HepG2 (cell line): ENCODE measurements around the gene DPM2. TPM values are rescaled to one million over a fixed set of nuclear protein-coding genes. Genes with fewer than 3 reads are reported as not detected.

ENCODE experiments used
- ATAC-seq: fragments of 200-7000 bp; cut with Tn5 transposase; 3 replicates; pipeline ENCODE4 v1.9.1; 2020; ENCODE audit warnings: mild to moderate bottlenecking, moderate library complexity
- BruUV-seq: library from RNA; stranded (reverse); fragments of 400-500 nt; replicated peaks from 2 replicates; lab custom pipeline; 2021; lab: Mats Ljungman, UMichigan
- CTCF ChIA-PET: fragments of 300-600 bp; formaldehyde crosslinking; extraction: SDS; loops from one replicate; lab custom pipeline; 2021; ENCODE audit warnings: low total read pairs, inconsistent platforms, low intra/inter-chr PET ratio; lab: Yijun Ruan, JAX
- POLR2A ChIA-PET: fragments of 350-600 bp; sonication (Branson Sonifier 250); formaldehyde crosslinking; loops from one replicate; lab custom pipeline; 2020; ENCODE audit warnings: antibody characterized with exemption, inconsistent platforms; lab: Yijun Ruan, JAX
- DNase-seq: peaks from one replicate; pipeline ENCODE4 v3.0.0-alpha.2; 2015; ENCODE audit warnings: low spot score
- FAIRE-seq: peaks from 3 replicates; lab custom pipeline; 2011; peaks lifted over from hg19 to GRCh38; lab: Jason Lieb, UNC
- H2AFZ ChIP-seq: one replicate; pipeline ENCODE4 v1.6.1; 2011; ENCODE audit warnings: low read length, inconsistent platforms
- H3K27ac ChIP-seq: fragments of 300-600 bp; 3 replicates; pipeline ENCODE4 v1.8.0; 2011; ENCODE audit warnings: mixed run types, mild to moderate bottlenecking, mixed read lengths, low read length, inconsistent platforms; ENCODE audit not compliant: insufficient read depth; ENCODE audit errors: extremely low read length
- H3K27me3 ChIP-seq, 2 experiments: fragments of 200-600 bp in 1 of 2; 2 replicates in 1 of 2; 3 replicates in 1 of 2; pipeline versions ENCODE4 v1.6.0 to v1.8.0; 2011; ENCODE audit warnings: low read length in 2 of 2, mild to moderate bottlenecking in 2 of 2, moderate library complexity in 2 of 2, inconsistent platforms in 1 of 2; ENCODE audit not compliant: insufficient read depth in 2 of 2, control insufficient read depth in 1 of 2
- H3K36me3 ChIP-seq, 2 experiments: fragments of 200-600 bp in 1 of 2; replicated peaks in 1 of 2; 2 replicates in 1 of 2; 3 replicates in 1 of 2; pipeline versions ENCODE4 v1.5.1 to v1.8.0; 2011; ENCODE audit warnings: low read length in 2 of 2, inconsistent platforms in 1 of 2; ENCODE audit not compliant: insufficient read depth in 2 of 2, control insufficient read depth in 1 of 2
- H3K4me1 ChIP-seq: 2 replicates; pipeline ENCODE4 v1.5.1; 2012; ENCODE audit warnings: low read length, inconsistent platforms; ENCODE audit not compliant: insufficient read depth
- H3K4me2 ChIP-seq: 2 replicates; pipeline ENCODE4 v1.6.0; 2011; ENCODE audit warnings: low read depth, low read length, inconsistent platforms
- H3K4me3 ChIP-seq, 3 experiments: fragments of 200-600 bp in 1 of 3; sonication (generic), shearing (Covaris generic) in 1 of 3; replicated peaks in 1 of 3; 2 replicates each; pipeline ENCODE4 v1.5.1; 2011 to 2016; ENCODE audit warnings: low read length in 3 of 3, inconsistent platforms in 2 of 3, low read depth in 2 of 3, mild to moderate bottlenecking in 2 of 3, control low read depth in 1 of 3, mixed read lengths in 1 of 3; ENCODE audit not compliant: insufficient read depth in 1 of 3
- H3K79me2 ChIP-seq: one replicate; pipeline ENCODE4 v1.6.1; 2011; ENCODE audit warnings: low read length, inconsistent platforms; ENCODE audit not compliant: insufficient read depth
- H3K9ac ChIP-seq: 2 replicates; pipeline ENCODE4 v1.6.0; 2011; ENCODE audit warnings: mild to moderate bottlenecking, low read depth, low read length, inconsistent platforms; ENCODE audit not compliant: insufficient read depth
- H3K9me3 ChIP-seq: 2 replicates; pipeline ENCODE4 v1.5.1; 2012; ENCODE audit warnings: mild to moderate bottlenecking, low read length
- H4K20me1 ChIP-seq: 2 replicates; pipeline ENCODE4 v1.6.0; 2011; ENCODE audit warnings: inconsistent platforms, mild to moderate bottlenecking, low read length, moderate library complexity; ENCODE audit not compliant: insufficient read depth
- AGO2 ChIP-seq: fragments of 200-400 bp; formaldehyde crosslinking; optimal IDR thresholded peaks from 2 replicates; pipeline ENCODE3; 2017; ENCODE audit warnings: mild to moderate bottlenecking, low read depth, low read length, moderate library complexity
- PRPF4 ChIP-seq: fragments of 200-400 bp; formaldehyde crosslinking; IDR thresholded peaks from 2 replicates; pipeline ENCODE4 v1.6.1; 2016; ENCODE audit warnings: low read length, low read depth; ENCODE audit not compliant: poor library complexity, severe bottlenecking
- RBFOX2 ChIP-seq: fragments of 200-400 bp; formaldehyde crosslinking; IDR thresholded peaks from 2 replicates; pipeline ENCODE4 v1.6.1; 2017; ENCODE audit warnings: low read depth, mild to moderate bottlenecking, low read length
- SSRP1 ChIP-seq: IDR thresholded peaks from 2 replicates; pipeline ENCODE4 v1.6.1; 2016; ENCODE audit warnings: control low read depth
- ZBTB38 ChIP-seq: sonication (generic); formaldehyde crosslinking; IDR thresholded peaks from 2 replicates; pipeline ENCODE4 v1.5.1; 2020; ENCODE audit warnings: mild to moderate bottlenecking, missing genetic modification reagents
- ZNF710 ChIP-seq: sonication (generic); formaldehyde crosslinking; IDR thresholded peaks from 2 replicates; pipeline ENCODE4 v1.5.0; 2020; ENCODE audit warnings: mild to moderate bottlenecking, missing genetic modification reagents, borderline replicate concordance
- ZSCAN9 ChIP-seq: IDR thresholded peaks from 2 replicates; pipeline ENCODE4 v1.6.1; 2016; ENCODE audit warnings: borderline replicate concordance
- WGBS: methylation state at CpG from one replicate; pipeline ENCODE4 v1.1.6; 2017; ENCODE audit warnings: low lambda C conversion rate; 5-methylcytosine and 5-hydroxymethylcytosine counted together
- in situ Hi-C: cut with HindIII; loops from 2 replicates; pipeline ENCODE4 v1.10.0; 2017; ENCODE audit warnings: low pct_unique_long_range_greater_than_20kb; ENCODE audit not compliant: extremely low pct_ligation_motif_present
- intact Hi-C: fragments of 100-400 bp; cut with micrococcal nuclease; formaldehyde crosslinking; loops from one replicate; pipeline ENCODE4 v1.10.0; 2022; ENCODE audit not compliant: unreplicated experiment
- polyA plus RNA-seq, 8 experiments: library from polyadenylated mRNA; depleted of rRNA in 3 of 8; stranded (reverse) in 7 of 8; unstranded in 1 of 8; fragments of >200 nt; fragmentation: Illumina TruSeq in 4 of 8; extraction: Trizol in 4 of 8; gene quantifications; 2 replicates each; pipeline versions ENCODE4 v1.2.1 to v1.2.3, GENCODE V29; 2011 to 2016; ENCODE audit warnings: low read depth in 4 of 8, missing spikeins in 1 of 8, mixed read lengths in 1 of 8; ENCODE audit not compliant: insufficient read depth in 1 of 8
- total RNA-seq, 5 experiments: library from RNA; depleted of rRNA; stranded (reverse); fragments of >200 nt; fragmentation: Illumina TruSeq; extraction: Trizol; gene quantifications; 2 replicates each; pipeline ENCODE4 v1.2.3, GENCODE V29; 2016; ENCODE audit warnings: low read depth in 1 of 5
- TF ChIP-seq, protein P1 (sequence below): sonication (generic); formaldehyde crosslinking; IDR thresholded peaks from 2 replicates; pipeline ENCODE4 v1.4.0; 2020; ENCODE audit warnings: missing genetic modification reagents

Gene DPM2
- total and polyA plus RNA-seq, 2 of the 13 experiments (the other 11 are each of a cell fraction or from before 2014, with no cell fraction given): 24.8 to 35.3 TPM

DNA sequence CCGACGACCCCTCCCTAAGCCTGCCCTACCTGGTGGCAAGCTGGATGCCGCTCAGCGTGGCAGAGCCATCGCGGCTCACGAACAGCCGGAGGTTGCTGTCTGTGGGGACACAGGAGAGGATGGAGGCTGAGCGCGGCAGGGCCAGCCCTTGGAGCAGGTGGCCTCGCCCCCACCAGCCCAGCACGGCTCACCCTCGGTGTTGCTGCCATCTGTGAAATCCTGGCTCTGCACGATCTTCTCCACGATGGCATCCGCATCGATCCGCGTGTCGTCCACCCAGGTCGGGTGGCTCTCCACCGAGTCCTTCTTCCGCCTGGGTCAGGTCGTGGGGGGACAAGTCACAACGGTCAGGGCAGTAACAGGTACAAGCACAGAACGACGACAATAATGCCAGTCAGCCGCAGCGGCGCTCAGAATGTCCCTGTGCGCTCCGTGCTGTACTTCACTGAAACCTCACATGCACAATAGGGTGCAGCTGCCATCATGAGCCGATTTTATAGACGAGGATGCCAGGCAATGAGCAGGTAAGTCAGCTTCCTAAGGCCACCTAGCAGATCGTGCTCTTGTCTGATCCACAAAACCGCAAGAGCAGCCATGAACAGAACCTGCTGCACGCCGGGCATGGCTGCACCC, 7.0 kb upstream of the DPM2 start:
- ChIA-PET POLR2A (no interaction called here), CTCF (interaction anchor here (1.7 to 2.9 kb wide), 2 partner anchors 11 to 91 kb away, joined by 7 to 28 read pairs; no protein-coding TSS in a partner anchor)
- WGBS: 95% methylated on average over 17 of the region's 38 CpGs
- H3K36me3 ChIP-seq: peaks cover 21 to 58% of the 10 kb centered on the region in 2 experiments; a peak in 4 of 5 replicates
- TF ChIP-seq ZBTB38 (CRISPR knock-in tag) (peak; percentile 69), PRPF4 (peak; percentile 81), RBFOX2 (peak; percentile 62; the same call in 1 of the 2 replicates), ZSCAN9 (CRISPR knock-in tag) (no peak), AGO2 (peak; percentile 46)
- ATAC-seq: no peak
- no peak overlapping the region for H3K27ac ChIP-seq
- H3K79me2 ChIP-seq: peaks cover 36% of the 10 kb centered on the region
- no peak overlapping the region for H3K4me3 ChIP-seq
- H3K4me1 ChIP-seq: peaks cover 59% of the 10 kb centered on the region
- no peak for FAIRE-seq
- H3K27me3 ChIP-seq: no peaks in the 10 kb centered on the region; a peak in 1 of 5 replicates
- no peak overlapping the region for H3K9ac ChIP-seq
- DNase-seq: no peak
- no TSS peak for BruUV-seq
- H3K4me2 ChIP-seq: no peak overlapping the region
- in situ Hi-C loops: no loop called here
- intact Hi-C loops: loop anchor here (5.0 to 10.0 kb wide), 2 partner anchors 33 to 170 kb away; no protein-coding TSS in a partner anchor
- H4K20me1 ChIP-seq: peaks cover 7% of the 10 kb centered on the region
- H2AFZ ChIP-seq: no peak overlapping the region
- H3K9me3 ChIP-seq: no peaks in the 10 kb centered on the region

DNA sequence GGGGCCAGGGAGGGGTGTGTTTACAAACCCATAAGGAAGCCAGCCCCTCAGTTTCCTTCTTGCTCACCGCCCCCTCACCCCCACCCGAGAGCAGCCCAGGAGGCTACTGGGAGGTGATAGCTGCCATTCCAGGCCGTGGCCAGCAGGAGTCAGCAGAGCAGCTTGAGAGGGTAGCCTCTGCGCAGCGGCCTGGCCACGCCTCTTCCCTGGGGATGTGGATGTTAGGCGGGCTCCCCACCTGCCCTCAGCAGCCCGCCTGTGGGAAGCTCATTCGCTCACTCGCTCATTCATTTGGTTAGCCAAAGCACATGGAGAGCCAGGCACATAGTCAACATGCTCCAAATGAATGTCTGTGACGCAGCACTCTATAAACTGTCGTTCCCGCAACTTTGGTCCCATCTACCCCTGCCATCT, 6.1 kb upstream of the DPM2 start:
- Histone ChIP-seq H3K9me3 (no peaks in the 10 kb centered on the region), H3K36me3 (peaks cover 21 to 58% of the 10 kb centered on the region in 2 experiments; a peak in 4 of 5 replicates), H3K79me2 (peaks cover 28% of the 10 kb centered on the region), H2AFZ (no peak overlapping the region), H3K4me3 (no peak overlapping the region), H3K27me3 (no peaks in the 10 kb centered on the region), H3K27ac (no peak overlapping the region), H3K9ac (no peak overlapping the region), H4K20me1 (peaks cover 7% of the 10 kb centered on the region), H3K4me2 (no peak overlapping the region), H3K4me1 (peaks cover 49% of the 10 kb centered on the region)
- ATAC-seq (peak; percentile 78), FAIRE-seq (peak; percentile 46), DNase-seq (peak; percentile 61)
- no TSS peak for BruUV-seq
- 100% methylated on average over 4 of the region's 13 CpGs for WGBS
- in situ Hi-C loops: no loop called here
- intact Hi-C loops: loop anchor here (2.0 to 10.0 kb wide), 3 partner anchors 34 to 171 kb away; no protein-coding TSS in a partner anchor
- CTCF ChIA-PET: interaction anchor here (1.1 to 2.9 kb wide), 4 partner anchors 9 to 91 kb away, joined by 3 to 28 read pairs (median 7); no protein-coding TSS in a partner anchor
- POLR2A ChIA-PET: interaction anchor here (1.0 kb wide), 1 partner anchor 9 kb away, joined by 3 read pairs; no protein-coding TSS in a partner anchor
- TF ChIP-seq PRPF4 (peak; percentile 30), ZNF710 (no peak), SSRP1 (CRISPR knock-in tag) (peak; percentile 1; the same call in 1 of the 2 replicates)
- TF ChIP-seq, protein P1, sequence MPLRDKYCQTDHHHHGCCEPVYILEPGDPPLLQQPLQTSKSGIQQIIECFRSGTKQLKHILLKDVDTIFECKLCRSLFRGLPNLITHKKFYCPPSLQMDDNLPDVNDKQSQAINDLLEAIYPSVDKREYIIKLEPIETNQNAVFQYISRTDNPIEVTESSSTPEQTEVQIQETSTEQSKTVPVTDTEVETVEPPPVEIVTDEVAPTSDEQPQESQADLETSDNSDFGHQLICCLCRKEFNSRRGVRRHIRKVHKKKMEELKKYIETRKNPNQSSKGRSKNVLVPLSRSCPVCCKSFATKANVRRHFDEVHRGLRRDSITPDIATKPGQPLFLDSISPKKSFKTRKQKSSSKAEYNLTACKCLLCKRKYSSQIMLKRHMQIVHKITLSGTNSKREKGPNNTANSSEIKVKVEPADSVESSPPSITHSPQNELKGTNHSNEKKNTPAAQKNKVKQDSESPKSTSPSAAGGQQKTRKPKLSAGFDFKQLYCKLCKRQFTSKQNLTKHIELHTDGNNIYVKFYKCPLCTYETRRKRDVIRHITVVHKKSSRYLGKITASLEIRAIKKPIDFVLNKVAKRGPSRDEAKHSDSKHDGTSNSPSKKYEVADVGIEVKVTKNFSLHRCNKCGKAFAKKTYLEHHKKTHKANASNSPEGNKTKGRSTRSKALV: no peak
